A549 (cell line): Measurements from ENCODE around the gene ACTMAP. TPM values are rescaled to one million over a fixed set of nuclear protein-coding genes. Genes with fewer than 3 reads are reported as not detected.
"Not testable (repeated sequence)": the region's sequence is repeated elsewhere in the genome, so short reads cannot be mapped to it uniquely, and the experiment has no call there.

Source experiments
- ATAC-seq, 2 experiments: fragments of 200-7000 bp in 1 of 2; fragments of >200 bp in 1 of 2; cut with Nextera tagmentation in 1 of 2; cut with Tn5 transposase in 1 of 2; 3 replicates each; pipeline versions ENCODE4 v1.8.0 to v1.9.1; 2018 to 2020; ENCODE audit warnings: mild to moderate bottlenecking in 1 of 2, moderate library complexity in 1 of 2
- CTCF ChIA-PET: fragments of 300-600 bp; sonication (Branson Sonifier 250); formaldehyde crosslinking; extraction: SDS; loops from one replicate; lab custom pipeline; 2021; ENCODE audit warnings: antibody characterized with exemption, inconsistent platforms; lab: Yijun Ruan, JAX
- POLR2A ChIA-PET: fragments of 350-600 bp; formaldehyde crosslinking; extraction: SDS; loops from one replicate; lab custom pipeline; 2021; ENCODE audit warnings: antibody characterized with exemption, inconsistent platforms; lab: Yijun Ruan, JAX
- DNase-seq, 2 experiments: peaks; one replicate each; pipeline versions ENCODE4 v3.0.0 to v3.0.0-alpha.2; 2011 to 2016; ENCODE audit warnings: low read depth in 1 of 2, low spot score in 1 of 2
- FAIRE-seq: peaks from 2 replicates; lab custom pipeline; 2011; peaks lifted over from hg19 to GRCh38; lab: Jason Lieb, UNC
- H3K27ac ChIP-seq, 2 experiments: fragments of >200 bp; sonication (Bioruptor Twin); formaldehyde crosslinking; 3 replicates each; pipeline ENCODE4 v1.5.1; 2016 to 2017
- H3K4me1 ChIP-seq: fragments of >200 bp; sonication (Bioruptor Twin); formaldehyde crosslinking; 3 replicates; pipeline ENCODE4 v1.6.1; 2016
- H3K4me2 ChIP-seq: fragments of >200 bp; sonication (Bioruptor Twin); formaldehyde crosslinking; 3 replicates; pipeline ENCODE4 v1.6.1; 2016
- H3K4me3 ChIP-seq: fragments of >200 bp; sonication (Bioruptor Twin); formaldehyde crosslinking; 3 replicates; pipeline ENCODE4 v1.5.1; 2016
- H3K9me3 ChIP-seq: fragments of >200 bp; sonication (Bioruptor Twin); formaldehyde crosslinking; 3 replicates; pipeline ENCODE4 v1.6.1; 2016
- BHLHE40 ChIP-seq: IDR thresholded peaks from 2 replicates; pipeline ENCODE4 v1.6.1; 2012; ENCODE audit warnings: low read depth, low read length, inconsistent platforms
- CEBPB ChIP-seq, 2 experiments: fragments of >200 bp in 1 of 2; sonication (Bioruptor Twin) in 1 of 2; formaldehyde crosslinking in 1 of 2; IDR thresholded peaks; 2 replicates each; pipeline ENCODE4 v1.6.1; 2012 to 2016
- CHD2 ChIP-seq: fragments of 150-350 bp; IDR thresholded peaks from 2 replicates; pipeline ENCODE4 v1.6.1; 2014; ENCODE audit warnings: low read length; ENCODE audit not compliant: partially characterized antibody
- HDAC2 ChIP-seq: fragments of 200-600 bp; sonication (generic); IDR thresholded peaks from 2 replicates; pipeline ENCODE4 v1.6.1; 2016
- HEYL ChIP-seq: fragments of 250-450 bp; sonication (Bioruptor Pico); IDR thresholded peaks from 2 replicates; pipeline ENCODE4 v1.8.0; 2021; ENCODE audit warnings: mild to moderate bottlenecking, moderate library complexity
- HOXA7 ChIP-seq: fragments of 250-450 bp; sonication (Bioruptor Pico); IDR thresholded peaks from 2 replicates; pipeline ENCODE4 v1.5.0; 2020; ENCODE audit warnings: mild to moderate bottlenecking, moderate library complexity
- HOXB5 ChIP-seq: fragments of 250-450 bp; sonication (Bioruptor Pico); IDR thresholded peaks from 2 replicates; pipeline ENCODE4 v1.5.0; 2020; ENCODE audit warnings: mild to moderate bottlenecking, moderate library complexity
- MAZ ChIP-seq: fragments of 150-350 bp; IDR thresholded peaks from 2 replicates; pipeline ENCODE4 v1.6.1; 2014; ENCODE audit warnings: antibody characterized with exemption, low read depth, low read length, borderline replicate concordance
- PHF8 ChIP-seq: fragments of 200-600 bp; sonication (generic); IDR thresholded peaks from 2 replicates; pipeline ENCODE4 v1.6.1; 2016; ENCODE audit warnings: low read depth, mild to moderate bottlenecking, antibody characterized with exemption, moderate library complexity, borderline replicate concordance
- POLR2A ChIP-seq: IDR thresholded peaks from 2 replicates; pipeline ENCODE4 v1.6.1; 2012; ENCODE audit warnings: mild to moderate bottlenecking, low read length
- POLR2AphosphoS2 ChIP-seq: conservative IDR thresholded peaks from 2 replicates; pipeline ENCODE4 v1.6.1; 2012; ENCODE audit warnings: low read length, improper control_type of control experiment, inconsistent platforms
- RAD21 ChIP-seq, 2 experiments: fragments of >200 bp in 1 of 2; sonication (Bioruptor Twin) in 1 of 2; formaldehyde crosslinking in 1 of 2; IDR thresholded peaks in 1 of 2; conservative IDR thresholded peaks in 1 of 2; 2 replicates in 1 of 2; 3 replicates in 1 of 2; pipeline ENCODE4 v1.6.1; 2012 to 2018; ENCODE audit warnings: inconsistent platforms in 1 of 2
- TFCP2L1 ChIP-seq: fragments of 250-450 bp; sonication (Bioruptor Pico); IDR thresholded peaks from 2 replicates; pipeline ENCODE4 v1.5.0; 2021; ENCODE audit warnings: mild to moderate bottlenecking
- TP53 ChIP-seq: fragments of 250-450 bp; sonication (Bioruptor Pico); IDR thresholded peaks from 2 replicates; pipeline ENCODE4 v1.5.0; 2021; ENCODE audit warnings: mild to moderate bottlenecking, moderate library complexity
- ZNF302 ChIP-seq: fragments of 250-450 bp; sonication (Bioruptor Pico); IDR thresholded peaks from 2 replicates; pipeline ENCODE4 v1.9.0; 2021; ENCODE audit warnings: inconsistent platforms, mild to moderate bottlenecking, moderate library complexity
- WGBS: methylation state at CpG from one replicate; pipeline ENCODE4 v1.1.6; 2017; ENCODE audit errors: missing lambda C conversion rate; 5-methylcytosine and 5-hydroxymethylcytosine counted together
- polyA plus RNA-seq, 4 experiments: library from polyadenylated mRNA; depleted of rRNA in 3 of 4; stranded (reverse); fragments of >200 nt; fragmentation: RNase III in 1 of 4; extraction: RNeasy Plus Mini Kit Qiagen cat#74134 plus additional on column Dnase treatment in 1 of 4; gene quantifications; 2 replicates in 3 of 4; 3 replicates in 1 of 4; pipeline ENCODE4 v1.2.3, GENCODE V29; 2011 to 2017
- TF ChIP-seq, protein P1 (sequence below): fragments of 150-350 bp; IDR thresholded peaks from 2 replicates; pipeline ENCODE4 v1.6.1; 2014; ENCODE audit warnings: low read depth, mild to moderate bottlenecking, low read length
- TF ChIP-seq, protein P2 (sequence below): fragments of 200-600 bp; sonication (generic); IDR thresholded peaks from 2 replicates; pipeline ENCODE4 v1.6.1; 2016; ENCODE audit warnings: antibody characterized with exemption, mild to moderate bottlenecking, moderate library complexity
- TF ChIP-seq, protein P3 (sequence below): IDR thresholded peaks from 2 replicates; pipeline ENCODE4 v1.6.1; 2012

Gene ACTMAP
- polyA plus RNA-seq, 2 of the 4 experiments (the other 2 are of a cell fraction) = 7.8 to 14.8 TPM

DNA sequence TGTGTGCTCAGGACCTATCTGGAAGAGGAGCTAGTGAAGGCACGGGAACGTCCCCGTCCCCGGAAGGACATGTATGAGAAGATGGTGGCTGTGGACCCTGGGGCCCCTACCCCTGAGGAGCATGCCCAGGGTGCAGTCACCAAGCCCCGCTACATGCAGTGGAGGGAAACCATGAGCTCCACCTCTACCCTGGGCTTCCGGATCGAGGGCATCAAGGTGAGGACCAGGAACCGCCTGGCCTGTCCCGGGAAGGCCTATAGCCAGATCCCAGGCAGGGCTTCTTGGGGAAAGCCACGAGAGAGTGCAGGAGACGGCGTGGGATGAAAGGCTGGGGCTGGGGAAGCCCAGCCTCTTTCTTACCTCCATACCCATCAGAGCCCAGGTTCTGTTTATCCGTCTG is 17.1 kb downstream of the ACTMAP start:
- 95% methylated on average over 13 of the region's 13 CpGs for WGBS
- Histone ChIP-seq H3K4me1 (no peaks in the 10 kb centered on the region), H3K9me3 (no peaks in the 10 kb centered on the region), H3K27ac (no peak overlapping the region)
- CTCF ChIA-PET = interaction anchor here (1.0 to 17.9 kb wide), 9 partner anchors 10 to 99 kb away, joined by 3 to 199 read pairs (median 4); partner anchors contain the start of genes ACTMAP and SNRPA
- DNase-seq (no peak), ATAC-seq (peak in 1 of 2 experiments; percentile 17; a peak in 2 of 6 replicates)
- POLR2A ChIA-PET = interaction anchor here (1.0 to 2.5 kb wide), 2 partner anchors 16 to 17 kb away, joined by 3 to 10 read pairs; partner anchors contain the start of genes ACTMAP, ITPKC and SNRPA
- TF ChIP-seq RAD21 (conservative IDR thresholded peaks at IDR 0.05 in 1 of 2, IDR thresholded peaks at IDR 0.05 in 1 of 2) (no peak), HEYL (CRISPR knock-in tag) (no peak)
- TF ChIP-seq, all 56 proteins: peak for 0
- no peak for FAIRE-seq
- no peak overlapping the region for H3K4me2 ChIP-seq
- H3K4me3 ChIP-seq = no peak overlapping the region

DNA sequence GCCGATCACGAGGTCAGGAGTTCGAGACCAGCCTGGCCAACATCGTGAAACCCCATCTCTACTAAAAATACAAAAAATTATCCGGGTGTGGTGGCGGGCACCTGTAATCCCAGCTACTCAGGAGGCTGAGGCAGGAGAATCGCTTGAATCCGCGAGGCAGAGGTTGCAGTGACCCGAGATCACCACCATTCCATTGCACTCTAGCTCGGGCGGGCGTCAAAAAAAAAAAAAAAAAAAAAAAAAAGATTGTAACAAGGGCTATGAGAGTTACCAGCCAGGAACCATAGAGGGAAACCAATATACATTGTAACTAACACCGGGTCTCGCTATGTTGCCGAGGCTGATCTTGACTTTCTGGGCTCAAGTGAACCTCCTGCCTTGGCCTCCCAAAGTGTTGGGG is 18.0 kb downstream of the ACTMAP start:
- CTCF ChIA-PET = interaction anchor here (0.7 to 17.9 kb wide), 8 partner anchors 11 to 98 kb away, joined by 3 to 199 read pairs (median 4); partner anchors contain the start of genes ACTMAP and SNRPA
- not testable (repeated sequence) for ATAC-seq, H3K4me1 ChIP-seq, H3K4me3 ChIP-seq, DNase-seq, H3K4me2 ChIP-seq, FAIRE-seq, H3K9me3 ChIP-seq, H3K27ac ChIP-seq
- POLR2A ChIA-PET = interaction anchor here (0.6 to 2.5 kb wide), 2 partner anchors 18 to 831 kb away, joined by 3 to 10 read pairs; partner anchors contain the start of genes ACTMAP and SNRPA
- 96% methylated on average over 16 of the region's 16 CpGs for WGBS

DNA sequence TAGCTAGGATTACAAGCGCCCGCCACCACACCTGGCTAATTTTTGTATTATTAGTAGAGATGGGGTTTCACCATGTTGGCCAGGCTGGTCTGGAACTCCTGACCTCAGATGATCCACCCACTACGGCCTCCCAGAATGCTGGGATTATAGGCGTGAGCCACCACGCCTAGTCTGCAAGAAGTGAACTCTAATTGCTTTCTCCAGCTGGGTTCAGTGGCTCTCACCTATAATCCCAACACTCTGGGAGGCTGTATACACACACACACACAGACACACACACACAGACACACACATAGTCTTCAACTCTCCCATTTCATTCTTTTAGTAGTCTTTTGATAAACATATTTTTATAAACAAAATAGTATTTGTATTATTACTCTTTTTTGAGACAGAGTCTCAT is 20.2 kb downstream of the ACTMAP start:
- 95% methylated on average over 5 of the region's 5 CpGs for WGBS

DNA sequence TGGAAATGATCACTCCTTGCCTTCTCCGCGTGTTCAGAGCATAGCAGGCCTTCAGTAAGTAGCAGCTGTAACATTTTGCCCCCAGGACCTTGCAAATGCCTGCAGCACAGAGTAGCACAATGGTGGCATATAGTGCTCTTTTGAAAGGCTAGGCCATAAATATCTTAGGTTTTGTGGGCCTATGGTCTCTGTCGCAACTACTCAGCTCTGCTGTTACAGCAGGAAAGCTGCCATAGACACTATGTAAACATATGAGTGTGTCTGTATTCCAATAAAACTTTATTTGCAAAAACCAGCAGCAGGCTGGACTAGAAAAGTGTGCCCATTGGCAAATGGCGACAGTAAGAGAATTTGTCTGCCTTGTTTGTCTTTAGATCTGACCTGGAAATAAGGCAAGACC is 24.0 kb downstream of the ACTMAP start:
- ChIA-PET CTCF (interaction anchor here (1.0 to 17.9 kb wide), 3 partner anchors 17 to 53 kb away, joined by 3 to 199 read pairs (median 3); partner anchors contain the start of genes ACTMAP and SNRPA), POLR2A (interaction anchor here (0.8 kb wide), 1 partner anchor 300 kb away, joined by 3 read pairs; the partner anchor contains the start of gene SERTAD1)
- 0 out of 3 replicates have a peak, but pooled peaks cover 3% of the 10 kb centered on the region for H3K9me3 ChIP-seq
- FAIRE-seq (peak; percentile 74), DNase-seq (no peak), ATAC-seq (no peak)
- no peak overlapping the region for H3K27ac ChIP-seq
- no peak overlapping the region for H3K4me2 ChIP-seq
- no peak overlapping the region for H3K4me3 ChIP-seq
- WGBS = 93% methylated on average over 4 of the region's 4 CpGs
- TF ChIP-seq, protein P1, sequence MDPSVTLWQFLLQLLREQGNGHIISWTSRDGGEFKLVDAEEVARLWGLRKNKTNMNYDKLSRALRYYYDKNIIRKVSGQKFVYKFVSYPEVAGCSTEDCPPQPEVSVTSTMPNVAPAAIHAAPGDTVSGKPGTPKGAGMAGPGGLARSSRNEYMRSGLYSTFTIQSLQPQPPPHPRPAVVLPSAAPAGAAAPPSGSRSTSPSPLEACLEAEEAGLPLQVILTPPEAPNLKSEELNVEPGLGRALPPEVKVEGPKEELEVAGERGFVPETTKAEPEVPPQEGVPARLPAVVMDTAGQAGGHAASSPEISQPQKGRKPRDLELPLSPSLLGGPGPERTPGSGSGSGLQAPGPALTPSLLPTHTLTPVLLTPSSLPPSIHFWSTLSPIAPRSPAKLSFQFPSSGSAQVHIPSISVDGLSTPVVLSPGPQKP = no peak
- 0 out of 4 replicates have a peak, but pooled peaks of 1 of the 2 experiments have one; percentile 20 for TF ChIP-seq CEBPB (IDR thresholded peaks at IDR 0.05)
- H3K4me1 ChIP-seq = peaks cover 11% of the 10 kb centered on the region; the same call in 2 of the 3 replicates

More for the DNA sequence above, 20.2 kb downstream of the ACTMAP start:
- not testable (repeated sequence) for ATAC-seq, H3K4me2 ChIP-seq, H3K27ac ChIP-seq, H3K4me1 ChIP-seq, FAIRE-seq, H3K9me3 ChIP-seq, H3K4me3 ChIP-seq, DNase-seq
- 0 out of 2 replicates have a peak, but pooled peaks have one; percentile 15 for TF ChIP-seq ZNF302 (CRISPR knock-in tag)
- CTCF ChIA-PET = interaction anchor here (0.7 to 17.9 kb wide), 8 partner anchors 9 to 77 kb away, joined by 3 to 199 read pairs (median 6); partner anchors contain the start of genes ACTMAP and SNRPA
- POLR2A ChIA-PET = interaction anchor here (0.8 to 1.4 kb wide), 2 partner anchors 13 to 40 kb away, joined by 4 read pairs; partner anchors contain the start of genes COQ8B, ITPKC and NUMBL

DNA sequence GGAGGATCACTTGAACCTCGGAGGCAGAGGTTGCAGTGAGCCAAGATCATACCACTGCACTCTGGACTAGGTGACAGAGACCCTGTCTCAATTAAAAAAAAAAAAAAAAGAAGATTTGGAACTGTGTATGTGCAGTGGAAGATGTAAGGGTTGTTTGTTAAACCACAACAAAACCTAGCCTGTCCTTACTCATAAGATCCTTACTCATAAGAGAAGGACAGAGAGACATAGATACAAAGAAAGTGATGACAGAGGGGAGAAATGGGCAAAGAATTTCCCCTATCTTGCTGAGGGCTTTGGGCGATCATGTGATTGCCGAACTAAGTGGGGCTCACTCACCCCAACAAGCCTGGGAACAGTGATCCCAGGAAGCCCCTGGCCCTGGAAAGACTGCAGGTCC is 25.4 kb downstream of the ACTMAP start:
- no peak for FAIRE-seq
- H3K4me3 ChIP-seq = no peak overlapping the region
- H3K4me1 ChIP-seq = peaks cover 16% of the 10 kb centered on the region
- peak in 1 of 2 experiments; percentile 20; a peak in 1 of 6 replicates for ATAC-seq
- H3K27ac ChIP-seq = no peak overlapping the region
- WGBS = 92% methylated on average over 3 of the region's 3 CpGs
- CTCF ChIA-PET = interaction anchor here (0.8 to 17.9 kb wide), 7 partner anchors 9 to 90 kb away, joined by 3 to 199 read pairs (median 3); partner anchors contain the start of genes ACTMAP and SNRPA
- POLR2A ChIA-PET = no interaction called here
- no peak overlapping the region for H3K4me2 ChIP-seq
- no peak for DNase-seq
- 0 out of 3 replicates have a peak, but pooled peaks cover 3% of the 10 kb centered on the region for H3K9me3 ChIP-seq
- TF ChIP-seq, protein P2, sequence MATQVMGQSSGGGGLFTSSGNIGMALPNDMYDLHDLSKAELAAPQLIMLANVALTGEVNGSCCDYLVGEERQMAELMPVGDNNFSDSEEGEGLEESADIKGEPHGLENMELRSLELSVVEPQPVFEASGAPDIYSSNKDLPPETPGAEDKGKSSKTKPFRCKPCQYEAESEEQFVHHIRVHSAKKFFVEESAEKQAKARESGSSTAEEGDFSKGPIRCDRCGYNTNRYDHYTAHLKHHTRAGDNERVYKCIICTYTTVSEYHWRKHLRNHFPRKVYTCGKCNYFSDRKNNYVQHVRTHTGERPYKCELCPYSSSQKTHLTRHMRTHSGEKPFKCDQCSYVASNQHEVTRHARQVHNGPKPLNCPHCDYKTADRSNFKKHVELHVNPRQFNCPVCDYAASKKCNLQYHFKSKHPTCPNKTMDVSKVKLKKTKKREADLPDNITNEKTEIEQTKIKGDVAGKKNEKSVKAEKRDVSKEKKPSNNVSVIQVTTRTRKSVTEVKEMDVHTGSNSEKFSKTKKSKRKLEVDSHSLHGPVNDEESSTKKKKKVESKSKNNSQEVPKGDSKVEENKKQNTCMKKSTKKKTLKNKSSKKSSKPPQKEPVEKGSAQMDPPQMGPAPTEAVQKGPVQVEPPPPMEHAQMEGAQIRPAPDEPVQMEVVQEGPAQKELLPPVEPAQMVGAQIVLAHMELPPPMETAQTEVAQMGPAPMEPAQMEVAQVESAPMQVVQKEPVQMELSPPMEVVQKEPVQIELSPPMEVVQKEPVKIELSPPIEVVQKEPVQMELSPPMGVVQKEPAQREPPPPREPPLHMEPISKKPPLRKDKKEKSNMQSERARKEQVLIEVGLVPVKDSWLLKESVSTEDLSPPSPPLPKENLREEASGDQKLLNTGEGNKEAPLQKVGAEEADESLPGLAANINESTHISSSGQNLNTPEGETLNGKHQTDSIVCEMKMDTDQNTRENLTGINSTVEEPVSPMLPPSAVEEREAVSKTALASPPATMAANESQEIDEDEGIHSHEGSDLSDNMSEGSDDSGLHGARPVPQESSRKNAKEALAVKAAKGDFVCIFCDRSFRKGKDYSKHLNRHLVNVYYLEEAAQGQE = no peak
- TF ChIP-seq HOXA7 = no peak
- no peak for TF ChIP-seq POLR2A
- TF ChIP-seq PHF8 = no peak
- TF ChIP-seq TP53 (CRISPR knock-in tag) = no peak
- no peak for TF ChIP-seq HDAC2
- no peak for TF ChIP-seq BHLHE40
- TF ChIP-seq CHD2 = no peak
- no peak for TF ChIP-seq TFCP2L1 (CRISPR knock-in tag)
- no peak for TF ChIP-seq HOXB5 (CRISPR knock-in tag)
- no peak for TF ChIP-seq POLR2AphosphoS2
- TF ChIP-seq MAZ = no peak
- TF ChIP-seq, protein P3, sequence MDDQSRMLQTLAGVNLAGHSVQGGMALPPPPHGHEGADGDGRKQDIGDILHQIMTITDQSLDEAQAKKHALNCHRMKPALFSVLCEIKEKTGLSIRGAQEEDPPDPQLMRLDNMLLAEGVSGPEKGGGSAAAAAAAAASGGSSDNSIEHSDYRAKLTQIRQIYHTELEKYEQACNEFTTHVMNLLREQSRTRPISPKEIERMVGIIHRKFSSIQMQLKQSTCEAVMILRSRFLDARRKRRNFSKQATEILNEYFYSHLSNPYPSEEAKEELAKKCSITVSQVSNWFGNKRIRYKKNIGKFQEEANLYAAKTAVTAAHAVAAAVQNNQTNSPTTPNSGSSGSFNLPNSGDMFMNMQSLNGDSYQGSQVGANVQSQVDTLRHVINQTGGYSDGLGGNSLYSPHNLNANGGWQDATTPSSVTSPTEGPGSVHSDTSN = no peak
- TF ChIP-seq RAD21 (conservative IDR thresholded peaks at IDR 0.05 in 1 of 2, IDR thresholded peaks at IDR 0.05 in 1 of 2) = no peak
